BLaER1 treated with 17β-estradiol and CSF1 and Interleukin-3, amounts not matched to agents 10 nM and 100 nM (cell line): ENCODE results near the gene CNP.

Source experiments
- H3K27ac ChIP-seq, 11 experiments: shearing (Covaris generic); formaldehyde crosslinking; 2 replicates each; pipeline ENCODE4 v1.8.1; 2022
- H3K27me3 ChIP-seq, 11 experiments: shearing (Covaris generic); formaldehyde crosslinking; 2 replicates each; pipeline ENCODE4 v1.8.1; 2022
- H3K36me3 ChIP-seq, 11 experiments: shearing (Covaris generic); formaldehyde crosslinking; 2 replicates each; pipeline ENCODE4 v1.8.1; 2022
- H3K4me1 ChIP-seq, 10 experiments: shearing (Covaris generic); formaldehyde crosslinking; 2 replicates each; pipeline ENCODE4 v1.8.1; 2022
- H3K4me2 ChIP-seq, 11 experiments: shearing (Covaris generic); formaldehyde crosslinking; 2 replicates each; pipeline ENCODE4 v1.8.1; 2022
- H3K4me3 ChIP-seq, 10 experiments: shearing (Covaris generic); formaldehyde crosslinking; 2 replicates each; pipeline ENCODE4 v1.8.1; 2022
- H3K9ac ChIP-seq, 11 experiments: shearing (Covaris generic); formaldehyde crosslinking; 2 replicates each; pipeline ENCODE4 v1.8.1; 2022
- H3K9me3 ChIP-seq, 11 experiments: shearing (Covaris generic); formaldehyde crosslinking; replicated peaks in 1 of 11; 2 replicates each; pipeline ENCODE4 v1.8.1; 2022
- H4K20me1 ChIP-seq, 11 experiments: shearing (Covaris generic); formaldehyde crosslinking; 2 replicates each; pipeline ENCODE4 v1.8.1; 2022
- Cebpa-rat ChIP-seq, 11 experiments: shearing (Covaris generic); IDR thresholded peaks; 2 replicates each; pipeline ENCODE4 v1.8.1; 2022

CNP gene

DNA sequence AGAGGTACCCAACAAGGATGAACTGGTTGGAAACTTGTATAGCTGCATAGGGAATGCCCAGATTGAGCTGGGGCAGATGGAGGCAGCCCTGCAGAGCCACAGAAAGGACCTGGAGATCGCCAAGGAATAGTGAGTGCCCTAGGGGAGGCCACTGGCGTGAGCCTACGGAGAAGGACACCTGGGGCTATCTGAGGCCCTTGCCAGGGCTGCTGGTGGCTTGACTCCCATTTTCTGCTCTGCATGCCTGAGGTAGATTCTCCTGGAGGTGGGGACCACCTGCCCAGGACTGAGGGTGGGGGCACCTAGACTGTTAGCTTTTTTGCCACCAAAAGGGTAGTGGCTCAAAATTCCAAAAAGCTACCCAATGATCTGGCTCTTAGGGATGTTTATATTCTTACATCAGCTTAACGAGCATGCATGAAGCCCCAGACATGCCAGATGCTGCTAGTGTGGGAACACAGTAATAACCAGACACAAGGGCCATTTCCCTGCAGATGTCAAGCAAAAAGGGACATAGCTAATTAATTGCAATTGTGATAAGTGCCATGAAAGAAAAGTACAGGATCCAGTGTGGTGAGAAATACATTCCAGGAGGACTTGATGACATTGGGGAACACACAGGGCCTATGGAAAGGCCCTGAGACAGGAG, 27.4 kb upstream of the CNP start:
- Histone ChIP-seq H3K9me3 (no peaks in the 10 kb centered on the region), H3K4me3 (no peak overlapping the region), H3K27me3 (no peaks in the 10 kb centered on the region), H3K36me3 (no peaks in the 10 kb centered on the region), H3K9ac (no peak overlapping the region), H3K4me2 (peak overlapping the region in 5 of 11 experiments; percentile 12 to 48 (median 36); a peak in 3 of 22 replicates), H3K4me1 (peaks cover 15 to 33% (median 30%) of the 10 kb centered on the region in 10 experiments), H3K27ac (no peak overlapping the region), H4K20me1 (no peaks in the 10 kb centered on the region)
- TF ChIP-seq Cebpa-rat (IDR thresholded peaks at IDR 0.05), result no peak

DNA sequence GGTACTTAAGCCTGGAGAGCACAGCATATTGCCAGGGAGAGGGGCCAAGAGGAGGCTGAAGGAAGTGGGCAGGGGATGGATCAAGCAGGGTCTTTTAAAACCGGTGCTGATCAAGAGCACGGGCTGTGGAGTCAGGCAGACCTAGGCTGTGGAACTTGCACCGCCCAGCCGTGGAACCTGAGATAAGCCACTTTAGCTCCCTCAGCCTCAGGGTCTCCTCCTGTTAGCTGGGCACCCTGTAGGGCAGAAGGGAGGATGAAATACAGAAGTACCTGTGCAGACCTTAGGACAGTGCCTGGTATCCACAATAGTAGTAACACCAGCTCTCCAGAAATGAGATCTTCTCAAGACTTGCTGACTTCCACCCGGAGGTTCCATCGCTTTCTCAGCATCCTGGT, 26.9 kb upstream of the CNP start:
- H3K4me2 ChIP-seq, result peak overlapping the region in 7 of 11 experiments; percentile 0 to 48 (median 26); a peak in 8 of 22 replicates
- H3K4me3 ChIP-seq, result no peak overlapping the region
- no peaks in the 10 kb centered on the region for H3K36me3 ChIP-seq
- H3K27ac ChIP-seq, result no peak overlapping the region
- no peaks in the 10 kb centered on the region for H4K20me1 ChIP-seq
- peaks cover 15 to 33% (median 30%) of the 10 kb centered on the region in 10 experiments for H3K4me1 ChIP-seq
- no peaks in the 10 kb centered on the region for H3K9me3 ChIP-seq
- 0 out of 22 replicates have a peak overlapping the region, but pooled peaks of 1 of the 11 experiments have one; percentile 10 for H3K9ac ChIP-seq
- TF ChIP-seq Cebpa-rat (IDR thresholded peaks at IDR 0.05), result no peak
- H3K27me3 ChIP-seq, result no peaks in the 10 kb centered on the region

DNA sequence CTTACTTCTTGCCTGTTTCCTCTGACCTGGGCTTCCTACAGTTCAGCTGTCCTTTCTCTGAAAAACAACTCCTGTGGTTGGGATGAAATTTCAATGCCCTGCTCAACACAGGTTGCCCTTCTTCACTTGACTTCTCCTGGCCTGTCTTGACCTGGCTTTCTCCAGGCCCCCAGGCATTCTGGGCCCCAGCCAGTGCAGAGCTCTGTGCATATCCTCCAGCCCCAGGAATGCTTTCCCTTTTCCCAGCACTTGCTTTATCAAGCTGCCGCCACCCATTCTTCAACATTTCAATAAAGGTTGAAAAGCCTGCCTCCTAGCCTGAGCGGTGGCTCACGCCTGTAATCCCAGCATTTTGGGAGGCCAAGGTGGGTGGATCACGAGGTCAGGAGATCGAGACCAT, 25.4 kb upstream of the CNP start:
- Histone ChIP-seq H3K4me3 (no peak overlapping the region), H3K4me1 (peaks cover 15 to 37% (median 33%) of the 10 kb centered on the region in 10 experiments), H3K9me3 (no peaks in the 10 kb centered on the region), H3K27ac (no peak overlapping the region), H3K36me3 (no peaks in the 10 kb centered on the region), H4K20me1 (no peaks in the 10 kb centered on the region), H3K27me3 (no peaks in the 10 kb centered on the region), H3K9ac (no peak overlapping the region), H3K4me2 (no peak overlapping the region)
- TF ChIP-seq Cebpa-rat (IDR thresholded peaks at IDR 0.05), result no peak

DNA sequence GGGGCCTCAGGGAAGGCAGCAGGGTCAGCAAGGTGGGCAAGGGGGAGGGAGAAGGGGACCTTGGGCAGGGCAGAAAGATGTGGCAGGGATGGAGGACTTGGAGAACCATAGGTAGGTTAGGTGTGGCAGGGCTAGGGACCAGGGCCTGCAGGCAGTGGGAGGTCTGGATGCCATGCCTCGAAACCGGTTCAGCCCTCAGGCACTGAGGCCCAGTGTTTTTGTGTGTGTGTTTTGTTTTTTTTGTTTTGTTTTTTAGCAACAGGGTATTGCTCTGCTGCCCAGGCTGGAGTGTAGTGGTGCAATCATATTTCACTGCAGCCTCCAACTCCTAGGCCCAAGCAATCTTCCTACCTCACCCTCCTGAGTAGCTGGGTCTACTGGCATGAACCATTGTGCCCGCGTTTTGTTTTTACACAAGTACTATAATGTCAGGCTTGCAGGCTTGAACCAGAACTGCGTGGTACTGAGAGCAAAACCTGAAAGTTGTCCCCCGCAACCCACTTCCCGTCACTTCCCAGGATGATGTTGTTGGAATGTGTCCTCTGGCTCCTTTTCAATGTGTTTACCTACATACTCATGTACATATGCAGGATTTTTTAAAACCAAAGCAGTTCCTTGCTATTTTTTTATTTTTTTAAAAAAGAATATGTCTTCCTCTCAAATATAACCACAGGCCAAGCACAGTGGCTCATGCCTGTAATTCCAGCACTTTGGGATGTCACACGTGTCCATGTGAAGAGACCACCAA, 23.8 kb upstream of the CNP start:
- no peak overlapping the region for H3K4me2 ChIP-seq
- H3K4me3 ChIP-seq, result no peak overlapping the region
- no peak overlapping the region for H3K9ac ChIP-seq
- H3K4me1 ChIP-seq, result peaks cover 4 to 28% (median 22%) of the 10 kb centered on the region in 10 experiments; a peak in 18 of 20 replicates
- no peak overlapping the region for H3K27ac ChIP-seq
- H4K20me1 ChIP-seq, result no peaks in the 10 kb centered on the region
- no peaks in the 10 kb centered on the region for H3K36me3 ChIP-seq
- H3K9me3 ChIP-seq, result no peaks in the 10 kb centered on the region
- no peak for TF ChIP-seq Cebpa-rat (IDR thresholded peaks at IDR 0.05)
- H3K27me3 ChIP-seq, result no peaks in the 10 kb centered on the region

DNA sequence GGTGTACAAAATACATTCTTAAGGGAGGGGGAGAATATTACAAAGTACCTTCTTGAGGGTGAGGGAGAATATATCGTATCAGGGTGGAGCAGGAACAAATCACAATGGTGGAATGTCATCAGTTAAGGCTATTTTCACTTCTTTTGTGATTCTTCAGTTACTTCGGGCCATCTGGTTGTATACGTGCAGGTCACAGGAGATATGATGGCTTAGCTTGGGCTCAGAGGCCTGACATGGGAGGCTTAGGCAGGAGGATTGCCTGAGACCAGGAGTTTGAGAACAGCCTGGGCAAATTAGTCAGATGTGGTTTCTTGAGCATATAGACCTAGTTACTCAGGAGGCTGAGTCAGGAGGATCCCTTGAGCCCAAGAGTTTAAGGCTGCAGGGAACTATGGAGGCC, 23.1 kb upstream of the CNP start:
- no peak overlapping the region for H3K4me2 ChIP-seq
- TF ChIP-seq Cebpa-rat (IDR thresholded peaks at IDR 0.05), result no peak
- H3K9me3 ChIP-seq, result no peaks in the 10 kb centered on the region
- H3K4me3 ChIP-seq, result no peak overlapping the region
- H3K27ac ChIP-seq, result no peak overlapping the region
- H4K20me1 ChIP-seq, result no peaks in the 10 kb centered on the region
- peaks cover 0 to 21% (median 15%) of the 10 kb centered on the region in 10 experiments; a peak in 14 of 20 replicates for H3K4me1 ChIP-seq
- H3K36me3 ChIP-seq, result no peaks in the 10 kb centered on the region
- H3K27me3 ChIP-seq, result no peaks in the 10 kb centered on the region
- H3K9ac ChIP-seq, result no peak overlapping the region

DNA sequence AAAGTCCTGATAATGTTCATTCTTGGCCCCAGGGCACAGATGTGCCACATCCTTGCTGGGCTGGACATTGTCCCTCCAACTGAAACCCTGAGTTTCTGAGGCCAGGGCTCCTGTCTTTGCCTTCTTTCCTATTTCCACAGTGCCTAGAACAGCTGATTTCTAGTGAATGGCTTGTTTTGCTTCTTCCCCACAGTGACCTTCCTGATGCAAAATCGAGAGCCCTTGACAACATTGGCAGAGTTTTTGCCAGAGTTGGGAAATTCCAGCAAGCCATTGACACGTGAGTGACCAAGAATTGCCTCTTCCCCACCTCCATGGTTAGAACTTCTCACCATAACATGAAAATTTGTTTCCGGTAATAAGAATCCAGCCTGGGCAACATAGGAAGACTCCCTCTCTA, 21.7 kb upstream of the CNP start:
- no peaks in the 10 kb centered on the region for H3K36me3 ChIP-seq
- H3K4me1 ChIP-seq, result peaks cover 0 to 11% (median 8%) of the 10 kb centered on the region in 10 experiments; a peak in 9 of 20 replicates
- H3K4me3 ChIP-seq, result no peak overlapping the region
- no peak overlapping the region for H3K9ac ChIP-seq
- H3K27me3 ChIP-seq, result no peaks in the 10 kb centered on the region
- no peak overlapping the region for H3K4me2 ChIP-seq
- no peak overlapping the region for H3K27ac ChIP-seq
- no peaks in the 10 kb centered on the region for H3K9me3 ChIP-seq
- TF ChIP-seq Cebpa-rat (IDR thresholded peaks at IDR 0.05), result no peak
- no peaks in the 10 kb centered on the region for H4K20me1 ChIP-seq

DNA sequence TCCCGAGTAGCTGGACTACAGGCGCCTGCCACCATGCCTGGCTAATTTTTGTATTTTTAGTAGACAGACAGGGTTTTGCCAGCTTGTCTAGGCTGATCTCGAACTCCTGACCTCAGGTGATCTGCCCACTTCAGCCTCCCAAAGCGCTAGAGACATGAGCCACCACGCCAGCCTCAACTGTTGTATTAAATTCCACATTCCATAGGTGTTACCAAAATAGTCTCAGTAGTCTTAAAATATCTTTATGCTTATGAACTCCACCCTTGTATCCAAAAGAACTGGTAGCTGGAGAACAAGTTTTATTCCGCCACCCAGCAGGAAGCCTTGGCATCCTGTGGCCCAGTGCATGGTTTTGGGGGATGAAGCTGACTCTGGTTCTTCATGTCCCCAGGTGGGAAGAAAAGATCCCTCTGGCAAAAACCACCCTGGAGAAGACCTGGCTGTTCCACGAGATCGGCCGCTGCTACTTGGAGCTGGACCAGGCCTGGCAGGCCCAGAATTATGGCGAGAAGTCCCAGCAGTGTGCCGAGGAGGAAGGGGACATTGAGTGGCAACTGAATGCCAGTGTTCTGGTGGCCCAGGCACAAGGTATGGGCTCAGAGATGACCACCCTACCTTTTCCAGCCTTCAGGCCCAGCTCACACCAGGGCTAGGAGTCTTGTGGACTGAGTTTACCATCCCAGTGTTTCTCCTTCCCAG, 17.7 kb upstream of the CNP start:
- Histone ChIP-seq H3K4me2 (no peak overlapping the region), H3K9ac (no peak overlapping the region), H4K20me1 (no peaks in the 10 kb centered on the region), H3K36me3 (no peaks in the 10 kb centered on the region), H3K27ac (no peak overlapping the region), H3K9me3 (no peaks in the 10 kb centered on the region), H3K27me3 (no peaks in the 10 kb centered on the region), H3K4me3 (no peak overlapping the region), H3K4me1 (peaks cover 0 to 6% (median 4%) of the 10 kb centered on the region in 10 experiments; a peak in 2 of 20 replicates)
- TF ChIP-seq Cebpa-rat (IDR thresholded peaks at IDR 0.05), result no peak

DNA sequence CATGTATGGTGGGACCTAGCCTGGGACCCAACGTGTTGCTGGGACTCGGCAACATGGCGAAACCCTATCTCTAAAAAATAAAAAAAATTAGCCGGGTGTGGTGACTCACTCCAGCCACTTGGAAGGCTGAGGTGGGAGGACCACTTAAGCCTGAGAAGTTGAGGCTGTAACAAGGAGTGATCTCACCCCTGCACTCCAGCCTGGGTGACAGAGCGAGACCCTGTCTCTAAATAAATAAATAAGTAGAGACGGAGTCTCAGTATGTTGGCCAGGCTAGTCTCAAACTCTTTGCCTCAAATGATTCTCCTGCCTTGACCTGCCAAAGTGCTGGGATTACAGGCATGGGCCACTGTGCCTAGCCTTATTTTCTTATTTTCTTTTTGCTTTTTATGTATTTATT, 10.1 kb upstream of the CNP start:
- Histone ChIP-seq H3K4me2 (no peak overlapping the region), H3K36me3 (no peaks in the 10 kb centered on the region)

More for the DNA sequence above, 10.1 kb upstream of the CNP start:
- no peak overlapping the region; a peak in 1 of 22 replicates for H3K9ac ChIP-seq
- H3K4me3 ChIP-seq, result no peak overlapping the region
- H3K27ac ChIP-seq, result no peak overlapping the region
- H4K20me1 ChIP-seq, result no peaks in the 10 kb centered on the region
- H3K9me3 ChIP-seq, result no peaks in the 10 kb centered on the region
- H3K27me3 ChIP-seq, result no peaks in the 10 kb centered on the region
- peaks cover 12 to 33% (median 23%) of the 10 kb centered on the region in 10 experiments for H3K4me1 ChIP-seq
- no peak for TF ChIP-seq Cebpa-rat (IDR thresholded peaks at IDR 0.05)
